ENCODE measurements around the gene CFAP45.

CFAP45 gene

DNA sequence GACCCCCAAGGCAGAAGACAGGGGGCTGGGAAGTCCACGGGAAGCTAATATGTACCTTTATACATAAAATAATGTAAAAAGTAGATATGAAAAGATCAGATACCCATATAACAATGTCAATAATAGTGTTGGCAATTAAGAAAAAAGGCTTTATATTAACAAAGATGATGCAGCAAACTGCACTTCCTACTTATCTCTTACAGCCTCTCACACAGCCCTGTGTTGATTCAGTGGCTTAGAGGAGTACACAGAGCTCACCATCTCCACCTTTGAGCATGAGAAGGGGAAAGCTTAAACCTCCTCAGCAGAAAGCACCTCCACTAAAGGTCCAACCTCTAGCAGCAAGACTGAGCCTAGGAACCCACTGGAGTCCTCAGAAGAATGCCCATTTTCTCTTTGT is 30.4 kb downstream of the CFAP45 start:
- peaks cover 33% of the 10 kb centered on the region for H3K27me3 Mint-ChIP-seq (ENCODE audit: low read depth)
- H3K4me1 Mint-ChIP-seq = peaks cover 18% of the 10 kb centered on the region

DNA sequence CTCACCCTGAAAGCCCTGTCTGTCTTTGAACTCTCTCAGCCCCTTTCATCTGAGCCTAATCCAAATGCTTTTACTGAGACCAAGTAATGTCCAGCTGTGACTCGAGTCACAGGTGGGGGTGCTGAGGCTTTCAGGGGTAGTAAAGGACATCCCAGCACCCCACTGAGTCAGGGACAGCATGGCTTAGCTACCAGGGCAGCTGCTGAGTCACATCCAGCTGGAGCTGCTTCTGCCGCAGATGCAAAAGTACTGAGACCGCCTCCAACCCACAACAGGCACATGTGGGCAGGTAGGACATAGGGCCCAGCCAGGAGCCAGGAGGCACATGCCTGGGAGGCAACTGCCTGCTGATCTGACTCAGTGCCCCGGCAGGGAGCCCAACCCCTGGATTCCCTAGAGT is 30.8 kb downstream of the CFAP45 start:
- TF ChIP-seq, protein P1, sequence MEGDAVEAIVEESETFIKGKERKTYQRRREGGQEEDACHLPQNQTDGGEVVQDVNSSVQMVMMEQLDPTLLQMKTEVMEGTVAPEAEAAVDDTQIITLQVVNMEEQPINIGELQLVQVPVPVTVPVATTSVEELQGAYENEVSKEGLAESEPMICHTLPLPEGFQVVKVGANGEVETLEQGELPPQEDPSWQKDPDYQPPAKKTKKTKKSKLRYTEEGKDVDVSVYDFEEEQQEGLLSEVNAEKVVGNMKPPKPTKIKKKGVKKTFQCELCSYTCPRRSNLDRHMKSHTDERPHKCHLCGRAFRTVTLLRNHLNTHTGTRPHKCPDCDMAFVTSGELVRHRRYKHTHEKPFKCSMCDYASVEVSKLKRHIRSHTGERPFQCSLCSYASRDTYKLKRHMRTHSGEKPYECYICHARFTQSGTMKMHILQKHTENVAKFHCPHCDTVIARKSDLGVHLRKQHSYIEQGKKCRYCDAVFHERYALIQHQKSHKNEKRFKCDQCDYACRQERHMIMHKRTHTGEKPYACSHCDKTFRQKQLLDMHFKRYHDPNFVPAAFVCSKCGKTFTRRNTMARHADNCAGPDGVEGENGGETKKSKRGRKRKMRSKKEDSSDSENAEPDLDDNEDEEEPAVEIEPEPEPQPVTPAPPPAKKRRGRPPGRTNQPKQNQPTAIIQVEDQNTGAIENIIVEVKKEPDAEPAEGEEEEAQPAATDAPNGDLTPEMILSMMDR (IDR thresholded peaks at IDR 0.05; ENCODE audit: unreplicated experiment in 3 of 3) = no peak
- Mint-ChIP-seq H3K27me3 (ENCODE audit: low read depth) (peaks cover 33% of the 10 kb centered on the region), H3K36me3 (ENCODE audit: low read depth) (no peaks in the 10 kb centered on the region), H3K27ac (peak overlapping the region in 2 of 3 experiments; percentile 55 to 96), H3K9me3 (no peaks in the 10 kb centered on the region), H3K4me3 (no peak overlapping the region), H3K4me1 (peaks cover 21% of the 10 kb centered on the region)

More for the DNA sequence above, 30.4 kb downstream of the CFAP45 start:
- TF ChIP-seq, protein P1 (IDR thresholded peaks at IDR 0.05; ENCODE audit: unreplicated experiment in 3 of 3) = no peak
- no peak overlapping the region for H3K4me3 Mint-ChIP-seq
- H3K27ac Mint-ChIP-seq = peak overlapping the region; percentile 25 to 80 (median 36)
- H3K9me3 Mint-ChIP-seq = no peaks in the 10 kb centered on the region
- H3K36me3 Mint-ChIP-seq (ENCODE audit: low read depth) = no peaks in the 10 kb centered on the region

DNA sequence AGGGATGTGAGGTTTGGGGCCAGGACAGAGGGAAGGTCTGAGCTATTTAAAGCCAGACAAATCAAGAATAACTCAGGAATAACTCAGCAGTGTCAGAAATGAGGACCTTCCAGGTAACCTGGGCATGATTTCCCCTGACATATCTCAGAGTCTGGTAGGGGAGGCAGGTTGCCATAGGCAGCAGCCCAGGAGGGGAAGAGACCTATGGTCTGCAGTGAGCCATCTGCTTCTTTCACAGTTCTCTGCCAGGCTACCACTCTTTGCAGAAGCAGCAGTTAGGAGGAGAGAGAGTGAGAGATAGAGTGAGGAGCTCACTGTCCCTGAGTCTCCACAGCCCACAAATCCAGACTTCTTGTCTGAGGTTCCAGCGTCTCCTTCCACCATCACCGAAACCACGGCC is 31.2 kb downstream of the CFAP45 start:
- H3K36me3 Mint-ChIP-seq (ENCODE audit: low read depth) = no peaks in the 10 kb centered on the region
- no peak overlapping the region for H3K4me3 Mint-ChIP-seq
- H3K27ac Mint-ChIP-seq = peak overlapping the region in 2 of 3 experiments; percentile 55 to 96
- TF ChIP-seq, protein P1 (IDR thresholded peaks at IDR 0.05; ENCODE audit: unreplicated experiment in 3 of 3) = no peak
- H3K27me3 Mint-ChIP-seq (ENCODE audit: low read depth) = peaks cover 33% of the 10 kb centered on the region
- no peaks in the 10 kb centered on the region for H3K9me3 Mint-ChIP-seq
- H3K4me1 Mint-ChIP-seq = peaks cover 21% of the 10 kb centered on the region

DNA sequence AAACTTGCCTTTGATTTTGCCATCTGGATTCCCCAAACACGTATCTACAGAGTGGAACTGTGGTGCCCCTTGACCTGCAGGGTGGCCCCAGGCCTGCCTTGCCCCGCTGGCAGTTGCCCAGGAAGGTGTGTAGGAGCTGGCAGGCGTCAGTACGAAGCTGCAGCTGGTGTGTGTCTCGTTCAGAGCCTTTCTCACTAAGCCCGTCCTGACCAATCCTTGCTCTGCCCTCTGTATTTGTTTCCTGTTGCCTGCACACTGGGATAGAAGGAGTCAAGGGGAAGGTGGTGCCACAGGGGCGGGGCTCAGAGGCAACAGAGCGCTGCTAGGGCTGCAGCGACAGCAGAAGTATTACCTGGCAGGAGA is 32.3 kb downstream of the CFAP45 start:
- Mint-ChIP-seq H3K9me3 (no peaks in the 10 kb centered on the region), H3K4me1 (peaks cover 21% of the 10 kb centered on the region), H3K27ac (peak overlapping the region; percentile 73 to 97 (median 96)), H3K36me3 (ENCODE audit: low read depth) (no peaks in the 10 kb centered on the region), H3K4me3 (peak overlapping the region in 1 of 3 experiments; percentile 44), H3K27me3 (ENCODE audit: low read depth) (peaks cover 23% of the 10 kb centered on the region)
- TF ChIP-seq, protein P1 (IDR thresholded peaks at IDR 0.05; ENCODE audit: unreplicated experiment in 3 of 3) = no peak

DNA sequence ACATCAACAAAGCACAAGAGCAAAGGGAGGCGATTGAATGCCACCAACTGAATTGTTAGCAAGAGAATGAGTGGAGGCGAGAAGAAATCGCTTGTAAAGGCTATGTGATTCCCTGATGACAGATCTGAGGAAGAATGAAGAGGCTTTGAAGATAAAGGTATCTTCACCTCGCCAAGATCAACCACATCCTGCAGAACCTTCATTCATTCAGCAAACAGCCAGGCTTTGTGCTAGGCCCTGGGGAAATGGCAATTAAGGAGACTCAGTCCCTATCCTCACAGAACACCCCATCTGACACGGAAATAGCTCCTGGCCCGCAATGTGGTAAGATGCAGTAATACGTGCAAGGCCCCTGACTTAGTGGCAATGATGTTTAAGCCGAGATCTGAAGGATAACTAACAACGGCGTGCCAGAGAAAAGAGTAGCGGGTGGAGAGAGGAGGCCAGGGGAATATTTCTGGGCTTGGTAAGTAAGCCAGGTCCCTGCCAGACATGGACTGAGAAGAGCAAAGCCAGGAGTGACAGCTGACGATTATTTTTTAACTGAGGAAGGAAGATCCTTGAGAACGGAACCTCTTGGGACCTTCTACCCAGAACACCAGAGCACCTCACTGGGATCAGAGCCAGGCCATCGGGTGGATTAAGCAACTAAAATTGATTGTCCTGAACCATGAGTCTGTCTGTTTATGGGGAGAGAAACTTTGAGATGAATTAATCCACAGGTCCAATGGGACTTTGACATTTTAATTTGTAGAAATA is 32.9 kb downstream of the CFAP45 start:
- no peaks in the 10 kb centered on the region for H3K9me3 Mint-ChIP-seq
- TF ChIP-seq, protein P1 (IDR thresholded peaks at IDR 0.05; ENCODE audit: unreplicated experiment in 3 of 3) = no peak
- H3K4me3 Mint-ChIP-seq = no peak overlapping the region
- peaks cover 21% of the 10 kb centered on the region for H3K4me1 Mint-ChIP-seq
- no peaks in the 10 kb centered on the region for H3K36me3 Mint-ChIP-seq (ENCODE audit: low read depth)
- H3K27ac Mint-ChIP-seq = peak overlapping the region; percentile 73 to 97 (median 96)
- peaks cover 23% of the 10 kb centered on the region for H3K27me3 Mint-ChIP-seq (ENCODE audit: low read depth)

DNA sequence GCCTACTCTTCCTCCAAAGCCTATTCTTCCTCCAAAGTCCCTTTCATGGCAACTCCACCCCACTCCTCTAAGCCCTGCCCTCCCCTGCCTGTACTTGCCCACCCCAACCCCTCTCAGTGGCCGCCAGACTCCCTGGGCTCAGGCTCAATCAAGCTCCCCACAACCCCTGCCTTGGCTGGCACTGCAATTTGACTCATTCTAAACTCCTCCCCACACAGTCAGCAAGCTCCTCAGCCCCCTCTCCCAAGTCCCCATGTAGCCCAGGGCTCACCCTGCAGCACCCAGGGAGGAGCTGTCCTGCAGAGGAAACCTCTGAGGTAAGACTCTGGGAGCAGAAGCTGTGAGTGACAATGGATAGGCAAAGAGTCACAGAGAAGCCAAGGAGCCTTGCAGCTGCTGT is 33.9 kb downstream of the CFAP45 start:
- Mint-ChIP-seq H3K4me1 (peaks cover 21% of the 10 kb centered on the region), H3K27ac (peak overlapping the region; percentile 16 to 96 (median 73)), H3K36me3 (ENCODE audit: low read depth) (no peaks in the 10 kb centered on the region), H3K9me3 (no peaks in the 10 kb centered on the region), H3K27me3 (ENCODE audit: low read depth) (peaks cover 17% of the 10 kb centered on the region), H3K4me3 (no peak overlapping the region)
- TF ChIP-seq, protein P1 (IDR thresholded peaks at IDR 0.05; ENCODE audit: unreplicated experiment in 3 of 3) = no peak

Data from nephron (organoid).